H1 (cell line): ENCODE measurements around the gene SORL1-AS1.

ENCODE experiments used
- CTCF ChIA-PET: fragments of 300-600 bp; sonication (Branson Sonifier 250); formaldehyde crosslinking; loops from one replicate; lab custom pipeline; 2021; ENCODE audit not compliant: partially characterized antibody; lab: Charles Lee
- POLR2A ChIA-PET: fragments of 300-600 bp; sonication (Branson Sonifier 250); formaldehyde crosslinking; loops from one replicate; lab custom pipeline; 2021; ENCODE audit warnings: inconsistent platforms; ENCODE audit not compliant: partially characterized antibody; lab: Charles Lee
- DNase-seq, 2 experiments: peaks; one replicate each; pipeline versions ENCODE4 v3.0.0 to v3.0.0-alpha.2; 2010 to 2022; ENCODE audit warnings: low spot score in 2 of 2, low read depth in 1 of 2, mixed read lengths in 1 of 2
- FAIRE-seq: peaks from 2 replicates; lab custom pipeline; 2011; peaks lifted over from hg19 to GRCh38; lab: Jason Lieb, UNC
- H2AFZ ChIP-seq: 2 replicates; pipeline ENCODE4 v1.8.1; 2012; ENCODE audit warnings: low read length, inconsistent platforms
- H2AK5ac ChIP-seq: 2 replicates; pipeline ENCODE4 v1.6.1; 2013; ENCODE audit warnings: low read depth, low read length
- H2BK120ac ChIP-seq: replicated peaks from 2 replicates; pipeline ENCODE3; 2013; ENCODE audit warnings: low read depth, low read length, inconsistent platforms
- H2BK12ac ChIP-seq: 2 replicates; pipeline ENCODE4 v1.6.1; 2013; ENCODE audit warnings: low read depth, low read length
- H2BK15ac ChIP-seq: 2 replicates; pipeline ENCODE4 v1.6.1; 2013; ENCODE audit warnings: low read length
- H2BK20ac ChIP-seq: 2 replicates; pipeline ENCODE4 v1.6.1; 2013; ENCODE audit warnings: low read length
- H2BK5ac ChIP-seq: 2 replicates; pipeline ENCODE4 v1.6.1; 2013; ENCODE audit warnings: low read depth, low read length
- H3K14ac ChIP-seq: 2 replicates; pipeline ENCODE4 v1.6.1; 2013; ENCODE audit warnings: inconsistent platforms; ENCODE audit not compliant: insufficient read length
- H3K18ac ChIP-seq: 2 replicates; pipeline ENCODE4 v1.6.1; 2013; ENCODE audit warnings: low read length; ENCODE audit errors: extremely low read depth
- H3K23ac ChIP-seq: 2 replicates; pipeline ENCODE4 v1.6.1; 2013; ENCODE audit warnings: inconsistent platforms; ENCODE audit not compliant: insufficient read length
- H3K23me2 ChIP-seq: 2 replicates; pipeline ENCODE4 v1.6.1; 2013; ENCODE audit warnings: low read depth, low read length
- H3K27ac ChIP-seq: 2 replicates; pipeline ENCODE4 v1.6.1; 2011; ENCODE audit warnings: low read depth, low read length, inconsistent platforms
- H3K27me3 ChIP-seq, 4 experiments: replicated peaks in 1 of 4; 1 replicate in 1 of 4; 2 replicates in 3 of 4; pipeline versions ENCODE4 v1.6.1 to v1.8.1; 2011 to 2013; ENCODE audit warnings: low read length in 3 of 4, mild to moderate bottlenecking in 3 of 4, inconsistent platforms in 2 of 4, mixed read lengths in 2 of 4, moderate library complexity in 1 of 4; ENCODE audit not compliant: control insufficient read depth in 3 of 4, insufficient read depth in 3 of 4; ENCODE audit errors: extremely low read depth in 1 of 4
- H3K36me3 ChIP-seq, 4 experiments: 2 replicates each; pipeline versions ENCODE4 v1.6.1 to v1.8.1; 2011 to 2013; ENCODE audit warnings: mild to moderate bottlenecking in 4 of 4, low read length in 3 of 4, moderate library complexity in 2 of 4, control low read depth in 1 of 4, inconsistent platforms in 1 of 4; ENCODE audit not compliant: insufficient read depth in 4 of 4, control insufficient read depth in 2 of 4
- H3K4ac ChIP-seq: replicated peaks from 2 replicates; pipeline ENCODE3; 2013; ENCODE audit warnings: low read length, low read depth, mixed read lengths, inconsistent platforms; ENCODE audit not compliant: insufficient read length
- H3K4me1 ChIP-seq, 4 experiments: replicated peaks in 1 of 4; 1 replicate in 1 of 4; 2 replicates in 3 of 4; pipeline versions ENCODE4 v1.6.1 to v1.8.1; 2011 to 2013; ENCODE audit warnings: low read length in 3 of 4, inconsistent platforms in 2 of 4, mixed read lengths in 1 of 4; ENCODE audit not compliant: insufficient read depth in 4 of 4, control insufficient read depth in 3 of 4
- H3K4me2 ChIP-seq, 2 experiments: 2 replicates each; pipeline versions ENCODE4 v1.6.1 to v1.8.1; 2011 to 2013; ENCODE audit warnings: low read depth in 2 of 2, low read length in 2 of 2, control low read depth in 1 of 2, inconsistent platforms in 1 of 2, mild to moderate bottlenecking in 1 of 2; ENCODE audit not compliant: insufficient read depth in 1 of 2
- H3K4me3 ChIP-seq, 4 experiments: fragments of 200-600, 300-600 bp in 1 of 4; sonication (generic), shearing (Covaris generic), sonication (Bioruptor Twin) in 1 of 4; 2 replicates each; pipeline versions ENCODE4 v1.5.1 to v1.8.1; 2011 to 2016; ENCODE audit warnings: low read length in 4 of 4, low read depth in 3 of 4, control low read depth in 2 of 4, inconsistent platforms in 2 of 4, mild to moderate bottlenecking in 2 of 4, mixed read lengths in 1 of 4, moderate library complexity in 1 of 4; ENCODE audit not compliant: insufficient read depth in 2 of 4; ENCODE audit errors: extremely low read depth in 1 of 4
- H3K56ac ChIP-seq: replicated peaks from 2 replicates; pipeline ENCODE3; 2013; ENCODE audit warnings: low read depth, mild to moderate bottlenecking, mixed read lengths, low read length, inconsistent platforms; ENCODE audit not compliant: insufficient read length
- H3K79me1 ChIP-seq: 2 replicates; pipeline ENCODE4 v1.6.1; 2013; ENCODE audit warnings: low read depth, low read length, control low read depth
- H3K79me2 ChIP-seq, 2 experiments: 2 replicates each; pipeline versions ENCODE4 v1.6.1 to v1.8.1; 2012 to 2013; ENCODE audit warnings: low read length in 2 of 2, mild to moderate bottlenecking in 2 of 2, inconsistent platforms in 1 of 2; ENCODE audit not compliant: insufficient read depth in 2 of 2, control insufficient read depth in 1 of 2
- H3K9ac ChIP-seq, 4 experiments: replicated peaks in 1 of 4; 1 replicate in 1 of 4; 2 replicates in 3 of 4; pipeline versions ENCODE4 v1.6.1 to v1.8.1; 2011 to 2013; ENCODE audit warnings: low read depth in 3 of 4, low read length in 3 of 4, control low read depth in 2 of 4, mild to moderate bottlenecking in 2 of 4, moderate library complexity in 2 of 4, inconsistent platforms in 1 of 4; ENCODE audit errors: extremely low read depth in 1 of 4
- H3K9me3 ChIP-seq, 2 experiments: 2 replicates each; pipeline versions ENCODE4 v1.6.1 to v1.8.1; 2012 to 2013; ENCODE audit warnings: mild to moderate bottlenecking in 2 of 2, moderate library complexity in 2 of 2, control low read depth in 1 of 2, inconsistent platforms in 1 of 2, low read depth in 1 of 2, low read length in 1 of 2, mixed read lengths in 1 of 2; ENCODE audit not compliant: insufficient read depth in 2 of 2
- H4K20me1 ChIP-seq, 2 experiments: replicated peaks in 1 of 2; 2 replicates each; pipeline versions ENCODE3 to v1.8.1; 2011 to 2013; ENCODE audit warnings: inconsistent platforms in 2 of 2, low read length in 2 of 2, mild to moderate bottlenecking in 1 of 2; ENCODE audit not compliant: insufficient read depth in 2 of 2, control insufficient read depth in 1 of 2
- H4K5ac ChIP-seq: 2 replicates; pipeline ENCODE4 v1.6.1; 2013; ENCODE audit warnings: low read length, low read depth, mixed read lengths, inconsistent platforms; ENCODE audit not compliant: insufficient read length
- H4K8ac ChIP-seq: 2 replicates; pipeline ENCODE4 v1.8.0; 2013; ENCODE audit warnings: mild to moderate bottlenecking, moderate library complexity, low read length, inconsistent platforms; ENCODE audit not compliant: insufficient read depth; ENCODE audit errors: extremely low read depth
- H4K91ac ChIP-seq: replicated peaks from 2 replicates; pipeline ENCODE3; 2013; ENCODE audit warnings: low read length, mixed read lengths, inconsistent platforms; ENCODE audit not compliant: insufficient read length
- ATF3 ChIP-seq: IDR thresholded peaks from 2 replicates; pipeline ENCODE4 v1.6.1; 2011; ENCODE audit warnings: low read depth, mild to moderate bottlenecking, low read length; ENCODE audit not compliant: insufficient read depth
- BACH1 ChIP-seq: IDR thresholded peaks from 2 replicates; pipeline ENCODE4 v1.6.1; 2012; ENCODE audit warnings: low read length, improper control_type of control experiment
- CBX5 ChIP-seq: fragments of 300-800, 300-1000 bp; sonication (generic); IDR thresholded peaks from 2 replicates; pipeline ENCODE4 v1.7.1; 2016; ENCODE audit warnings: antibody characterized with exemption, low read length, low read depth
- CHD2 ChIP-seq: IDR thresholded peaks from 2 replicates; pipeline ENCODE4 v1.6.1; 2012; ENCODE audit warnings: low read length, improper control_type of control experiment
- CTBP2 ChIP-seq: IDR thresholded peaks from 2 replicates; pipeline ENCODE4 v1.7.0; 2011; ENCODE audit warnings: borderline replicate concordance, mild to moderate bottlenecking, moderate library complexity, mixed read lengths, low read length; ENCODE audit not compliant: insufficient read depth, insufficient read length
- POU5F1 ChIP-seq: IDR thresholded peaks from 2 replicates; pipeline ENCODE4 v1.6.1; 2011; ENCODE audit warnings: low read depth, mild to moderate bottlenecking, low read length, moderate library complexity
- WGBS, 2 experiments: shearing (Covaris generic) in 1 of 2; methylation state at CpG; one replicate each; pipeline versions ENCODE4 v1.1.6 to v1.1.7; 2013 to 2015; ENCODE audit warnings: low lambda C conversion rate in 2 of 2, mixed read lengths in 2 of 2, inconsistent platforms in 1 of 2, low coverage in 1 of 2, missing lambda C conversion rate in 1 of 2; ENCODE audit not compliant: insufficient replicate concordance in 2 of 2, insufficient coverage in 1 of 2, insufficient read length in 1 of 2; ENCODE audit errors: extremely low coverage in 1 of 2, missing lambda C conversion rate in 1 of 2; 5-methylcytosine and 5-hydroxymethylcytosine counted together

Gene SORL1-AS1

DNA sequence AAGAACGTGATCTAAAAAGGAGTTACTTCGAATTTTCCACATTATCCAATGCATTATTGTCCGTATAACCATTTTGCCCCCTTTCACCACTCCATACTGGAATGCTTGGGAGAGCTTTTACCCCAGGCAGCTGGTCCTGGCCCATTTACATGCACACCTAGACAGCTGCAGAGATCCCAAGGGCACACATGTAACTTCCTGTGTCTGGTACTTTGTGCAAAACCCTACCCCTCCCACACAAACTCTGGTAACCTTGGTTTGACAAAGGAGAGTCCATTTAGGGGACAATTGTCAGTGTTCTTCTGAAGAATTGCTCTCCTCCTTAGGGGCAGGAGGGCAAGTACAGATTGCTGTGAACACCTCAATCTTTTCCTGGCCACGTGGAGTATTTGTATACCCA lies 58.0 kb downstream of the SORL1-AS1 start:
- H2BK5ac ChIP-seq = 0 out of 2 replicates have a peak overlapping the region, but pooled peaks have one; percentile 10
- H3K9ac ChIP-seq = no peak overlapping the region
- ChIA-PET POLR2A (interaction anchor here (1.5 kb wide), 1 partner anchor 9 kb away, joined by 3 read pairs; no protein-coding TSS in a partner anchor), CTCF (interaction anchor here (1.9 kb wide), 1 partner anchor 26 kb away, joined by 6 read pairs; no protein-coding TSS in a partner anchor)
- no peaks in the 10 kb centered on the region for H3K27me3 ChIP-seq
- H3K23ac ChIP-seq = no peak overlapping the region
- no peaks in the 10 kb centered on the region for H3K79me2 ChIP-seq
- no peak overlapping the region for H3K4me3 ChIP-seq
- H4K5ac ChIP-seq = no peak overlapping the region
- H3K23me2 ChIP-seq = no peaks in the 10 kb centered on the region
- no peak for DNase-seq
- no peaks in the 10 kb centered on the region for H3K79me1 ChIP-seq
- no peak overlapping the region for H4K91ac ChIP-seq
- no peaks in the 10 kb centered on the region; a peak in 1 of 4 replicates for H3K9me3 ChIP-seq
- H3K56ac ChIP-seq = no peak overlapping the region
- H2BK120ac ChIP-seq = no peak overlapping the region
- H2BK20ac ChIP-seq = 0 out of 2 replicates have a peak overlapping the region, but pooled peaks have one; percentile 66
- no peak overlapping the region for H4K8ac ChIP-seq
- WGBS, 2 experiments = 89% methylated on average over 4 of the region's 4 CpGs; no CpG with 5 or more reads in 1 of the 2 experiments
- peak overlapping the region; percentile 48 for H2AFZ ChIP-seq
- no peak overlapping the region for H3K14ac ChIP-seq
- no peak overlapping the region for H3K18ac ChIP-seq
- H3K4me1 ChIP-seq = peaks cover 2 to 5% (median 3%) of the 10 kb centered on the region in 4 experiments; a peak in 6 of 7 replicates
- H2BK12ac ChIP-seq = no peak overlapping the region
- H2AK5ac ChIP-seq = no peak overlapping the region
- H3K4ac ChIP-seq = no peak overlapping the region
- FAIRE-seq = no peak
- H3K4me2 ChIP-seq = no peak overlapping the region
- H2BK15ac ChIP-seq = no peak overlapping the region
- H3K36me3 ChIP-seq = no peaks in the 10 kb centered on the region
- no peak overlapping the region for H3K27ac ChIP-seq
- H4K20me1 ChIP-seq = no peaks in the 10 kb centered on the region
- no peak for TF ChIP-seq CBX5
- no peak for TF ChIP-seq POU5F1
- TF ChIP-seq CTBP2 = no peak
- TF ChIP-seq BACH1 = no peak
- no peak for TF ChIP-seq CHD2
- no peak for TF ChIP-seq ATF3
